GM21526 (cell line): Measurements from ENCODE around the gene POLR1G.
"Not testable (repeated sequence)": the region's sequence is repeated elsewhere in the genome, so short reads cannot be mapped to it uniquely, and the experiment has no call there.

Experiments used
- ATAC-seq: cut with Tn5 transposase; IDR thresholded peaks from one replicate; pipeline ENCODE4 v1.9.1; 2021; ENCODE audit warnings: moderate library complexity; ENCODE audit not compliant: unreplicated experiment, low FRiP score

POLR1G gene

GRCh38 chr19:45395821-45396617, 10.4 kb upstream of the POLR1G start:
- no peak for ATAC-seq

GRCh38 chr19:45400192-45400591, 6.3 kb upstream of the POLR1G start:
- ATAC-seq: no peak

- ATAC-seq: no peak
Measured at GRCh38 chr19:45401815-45402214, 4.6 kb upstream of the POLR1G start.

- no peak for ATAC-seq
Measured at GRCh38 chr19:45402298-45403061, 4.0 kb upstream of the POLR1G start.

GRCh38 chr19:45403272-45403671, 3.2 kb upstream of the POLR1G start:
- ATAC-seq: no peak

- no peak for ATAC-seq
Measured at GRCh38 chr19:45403781-45404556, 2.5 kb upstream of the POLR1G start.

- no peak for ATAC-seq
Measured at GRCh38 chr19:45404557-45405434, 1.6 kb upstream of the POLR1G start, which contains the start of gene PPP1R13L. Gene PPP1R13L, minus strand, starts transcription at chr19:45405069. Its CDS starts 6,751 bp downstream, at chr19:45398318.

GRCh38 chr19:45405435-45406225, 814 bp upstream of the POLR1G start:
- peak; percentile 42 for ATAC-seq

- ATAC-seq: no peak
Measured at GRCh38 chr19:45407091-45407375, 589 bp downstream of the POLR1G start.

GRCh38 chr19:45407585-45407984, 1.1 kb downstream of the POLR1G start:
- ATAC-seq: not testable (repeated sequence)

GRCh38 chr19:45408121-45408520, 1.7 kb downstream of the POLR1G start:
- ATAC-seq: no peak

- ATAC-seq: no peak
Measured at GRCh38 chr19:45408830-45409556, 2.5 kb downstream of the POLR1G start.

- ATAC-seq: no peak
Measured at GRCh38 chr19:45409557-45409920, 3.1 kb downstream of the POLR1G start.

GRCh38 chr19:45410330-45410729, 3.9 kb downstream of the POLR1G start:
- not testable (repeated sequence) for ATAC-seq

GRCh38 chr19:45413497-45413896, 7.1 kb downstream of the POLR1G start:
- ATAC-seq: no peak

GRCh38 chr19:45414468-45414867, 8.0 kb downstream of the POLR1G start:
- no peak for ATAC-seq

- no peak for ATAC-seq
Measured at GRCh38 chr19:45417151-45417550, 10.7 kb downstream of the POLR1G start.

GRCh38 chr19:45418802-45419201, 12.4 kb downstream of the POLR1G start:
- no peak for ATAC-seq

GRCh38 chr19:45419396-45419795, 13.0 kb downstream of the POLR1G start:
- peak; percentile 44 for ATAC-seq
